HEK293T (cell line): Measurements from ENCODE around the gene PAAF1.

Source experiments
- CTCF ChIA-PET: fragments of 350-600 bp; formaldehyde crosslinking; extraction: SDS; loops from one replicate; lab custom pipeline; 2021; ENCODE audit warnings: antibody characterized with exemption, inconsistent platforms; lab: Yijun Ruan, JAX
- POLR2A ChIA-PET: fragments of 350-600 bp; formaldehyde crosslinking; extraction: SDS; loops from one replicate; lab custom pipeline; 2020; ENCODE audit warnings: antibody characterized with exemption, inconsistent platforms; lab: Yijun Ruan, JAX
- DNase-seq: peaks from one replicate; pipeline ENCODE4 v3.0.0; 2012; ENCODE audit warnings: mixed read lengths; ENCODE audit errors: extremely low spot score
- ARNT ChIP-seq: fragments of 450-650 bp; IDR thresholded peaks from 2 replicates; pipeline ENCODE4 v1.6.1; 2017; ENCODE audit warnings: mild to moderate bottlenecking
- BHLHE40 ChIP-seq: fragments of 450-650 bp; IDR thresholded peaks from 2 replicates; pipeline ENCODE4 v1.6.1; 2016; ENCODE audit warnings: mild to moderate bottlenecking, moderate library complexity, borderline replicate concordance
- CTBP1 ChIP-seq: fragments of 450-650 bp; IDR thresholded peaks from 2 replicates; pipeline ENCODE4 v1.6.1; 2016; ENCODE audit warnings: borderline replicate concordance
- ELF4 ChIP-seq: fragments of 450-650 bp; IDR thresholded peaks from 2 replicates; pipeline ENCODE4 v1.6.1; 2017; ENCODE audit warnings: antibody characterized with exemption
- FOXA1 ChIP-seq: fragments of 450-650 bp; IDR thresholded peaks from 2 replicates; pipeline ENCODE4 v1.6.1; 2016; ENCODE audit warnings: mild to moderate bottlenecking
- FOXK2 ChIP-seq: fragments of 450-650 bp; IDR thresholded peaks from 2 replicates; pipeline ENCODE4 v1.6.1; 2016; ENCODE audit warnings: mild to moderate bottlenecking
- FOXM1 ChIP-seq: fragments of 450-650 bp; IDR thresholded peaks from 2 replicates; pipeline ENCODE4 v1.6.1; 2017; ENCODE audit warnings: mild to moderate bottlenecking, borderline replicate concordance
- HDGF ChIP-seq: fragments of 450-650 bp; IDR thresholded peaks from 2 replicates; pipeline ENCODE4 v1.6.1; 2017; ENCODE audit warnings: antibody characterized with exemption, borderline replicate concordance
- L3MBTL2 ChIP-seq: fragments of 450-650 bp; conservative IDR thresholded peaks from 2 replicates; pipeline ENCODE4 v1.6.1; 2016; ENCODE audit warnings: mild to moderate bottlenecking
- LEF1 ChIP-seq: fragments of 450-650 bp; IDR thresholded peaks from 2 replicates; pipeline ENCODE4 v1.6.1; 2017; ENCODE audit warnings: mild to moderate bottlenecking, borderline replicate concordance
- NFRKB ChIP-seq: fragments of 450-650 bp; IDR thresholded peaks from 2 replicates; pipeline ENCODE4 v1.6.1; 2016; ENCODE audit warnings: mild to moderate bottlenecking, moderate library complexity
- PKNOX1 ChIP-seq: fragments of 450-650 bp; IDR thresholded peaks from 2 replicates; pipeline ENCODE4 v1.6.1; 2016
- SP1 ChIP-seq: fragments of 450-650 bp; IDR thresholded peaks from 2 replicates; pipeline ENCODE4 v1.6.1; 2017
- SUZ12 ChIP-seq: fragments of 450-650 bp; IDR thresholded peaks from 2 replicates; pipeline ENCODE4 v1.6.1; 2016; ENCODE audit warnings: mild to moderate bottlenecking
- TARDBP ChIP-seq: fragments of 450-650 bp; IDR thresholded peaks from 2 replicates; pipeline ENCODE4 v1.6.1; 2016
- ZNF384 ChIP-seq: fragments of 450-650 bp; IDR thresholded peaks from 2 replicates; pipeline ENCODE4 v1.6.1; 2016

Gene PAAF1

GRCh38 chr11:73965076-73965763, 88.4 kb downstream of the PAAF1 start:
- CTCF ChIA-PET: no interaction called here
- POLR2A ChIA-PET: no interaction called here

GRCh38 chr11:73965764-73966121, 88.9 kb downstream of the PAAF1 start:
- DNase-seq: no peak
- POLR2A ChIA-PET: no interaction called here
- CTCF ChIA-PET: no interaction called here
- TF ChIP-seq CTBP1 (no peak), TARDBP (no peak)

More at GRCh38 chr11:73965076-73965763, 88.4 kb downstream of the PAAF1 start:
- no peak for DNase-seq
- no peak for TF ChIP-seq FOXA1
- TF ChIP-seq SP1: no peak
- TF ChIP-seq FOXM1: no peak

GRCh38 chr11:73968356-73968966, 91.7 kb downstream of the PAAF1 start:
- POLR2A ChIA-PET: no interaction called here
- no peak for TF ChIP-seq FOXA1
- no peak for TF ChIP-seq CTBP1
- no peak for TF ChIP-seq NFRKB
- TF ChIP-seq PKNOX1: no peak
- TF ChIP-seq BHLHE40: no peak
- TF ChIP-seq HDGF: no peak
- CTCF ChIA-PET: no interaction called here
- no peak for DNase-seq

- ChIA-PET POLR2A (interaction anchor here (2.4 kb wide), 1 partner anchor 14 kb away, joined by 13 read pairs; the partner anchor contains the start of gene UCP2), CTCF (no interaction called here)
- TF ChIP-seq FOXM1 (no peak), HDGF (no peak), BHLHE40 (no peak), PKNOX1 (no peak), ELF4 (no peak), NFRKB (no peak)
- no peak for DNase-seq
Observed at GRCh38 chr11:73969091-73969490, 92.3 kb downstream of the PAAF1 start.

- ChIA-PET CTCF (no interaction called here), POLR2A (interaction anchor here (2.4 kb wide), 1 partner anchor 12 kb away, joined by 13 read pairs; the partner anchor contains the start of gene UCP2)
- no peak for DNase-seq
- TF ChIP-seq FOXM1: no peak
Observed at GRCh38 chr11:73969991-73970800, 93.4 kb downstream of the PAAF1 start.

- DNase-seq: no peak
- no peak for TF ChIP-seq FOXA1
- TF ChIP-seq ELF4: no peak
- no peak for TF ChIP-seq NFRKB
- no peak for TF ChIP-seq BHLHE40
- no peak for TF ChIP-seq TARDBP
- no peak for TF ChIP-seq PKNOX1
- TF ChIP-seq FOXK2: no peak
- no peak for TF ChIP-seq L3MBTL2
- TF ChIP-seq LEF1: no peak
- TF ChIP-seq HDGF: no peak
- no peak for TF ChIP-seq ZNF384
- TF ChIP-seq SP1: no peak
- no peak for TF ChIP-seq CTBP1
- no peak for TF ChIP-seq SUZ12
- TF ChIP-seq ARNT: no peak
- no peak for TF ChIP-seq FOXM1
- POLR2A ChIA-PET: interaction anchor here (2.4 kb wide), 1 partner anchor 11 kb away, joined by 13 read pairs; the partner anchor contains the start of gene UCP2
- CTCF ChIA-PET: no interaction called here
Observed at GRCh38 chr11:73971175-73971719, 94.4 kb downstream of the PAAF1 start.

GRCh38 chr11:73972187-73972586, 95.4 kb downstream of the PAAF1 start:
- POLR2A ChIA-PET: interaction anchor here (1.0 to 1.5 kb wide), 2 partner anchors 10 to 12 kb away, joined by 4 to 13 read pairs; partner anchors contain the start of gene UCP2
- no peak for DNase-seq
- CTCF ChIA-PET: no interaction called here
- TF ChIP-seq L3MBTL2 (no peak), PKNOX1 (no peak), ARNT (no peak), FOXK2 (no peak), LEF1 (no peak), ELF4 (no peak)
